ENCODE results near the gene AQP10.
A peak's percentile ranks its signal among the peaks of the same experiment; 100 is the strongest.
"Not testable (repeated sequence)": the region's sequence is repeated elsewhere in the genome, so short reads cannot be mapped to it uniquely, and the experiment has no call there.

Gene AQP10

DNA sequence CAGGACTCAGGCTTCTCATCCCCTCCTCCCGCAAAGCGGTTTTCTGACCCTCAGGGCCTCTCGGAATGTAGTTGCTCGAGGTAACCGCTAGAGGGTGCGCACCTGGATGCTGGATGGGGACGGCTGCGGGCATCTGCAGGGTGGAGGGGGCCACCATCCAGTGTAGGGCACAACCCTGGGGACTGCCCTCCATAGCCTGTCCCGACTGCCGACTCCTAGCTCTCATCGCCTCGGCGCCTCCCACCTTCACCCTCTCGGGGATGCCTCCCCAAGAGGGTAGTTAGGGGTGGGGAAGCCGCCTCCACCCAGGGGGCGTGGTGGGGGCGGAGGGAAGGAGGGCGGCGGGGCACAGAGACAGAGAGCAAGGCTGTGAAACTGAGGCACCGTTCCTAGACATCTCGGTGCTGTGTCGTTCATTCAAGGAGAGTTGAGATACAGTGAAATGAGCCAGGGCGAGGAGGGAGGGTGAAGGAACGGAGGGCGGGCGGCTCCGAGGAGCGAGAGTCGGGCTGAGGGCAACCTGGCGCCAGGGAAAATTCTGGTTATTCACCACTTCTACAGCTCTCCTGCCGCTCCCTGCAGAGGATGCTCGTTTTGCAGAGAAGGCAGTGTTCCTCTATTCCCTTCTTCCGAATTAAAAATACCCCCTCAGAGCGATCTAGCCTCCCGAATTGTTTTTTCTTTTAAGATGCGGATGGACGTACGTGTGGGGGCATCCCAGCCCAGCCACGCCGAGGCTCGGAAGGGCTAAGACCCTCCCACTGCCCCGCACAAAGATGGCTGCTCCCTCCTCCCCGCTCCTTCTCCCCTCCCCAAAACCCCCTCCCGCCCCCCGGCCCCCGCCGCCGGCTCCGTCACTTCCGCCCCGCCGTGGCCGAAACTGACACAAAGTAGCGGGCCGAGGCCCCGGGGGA lies 4.0 kb downstream of the AQP10 start, which contains the start of gene ATP8B2:
TSS of gene ATP8B2 (plus strand) at position 857 of the 914 bp plus-strand sequence. CDS start 2,617 bp downstream, outside the sequence.
- DNase-seq, result peak; percentile 74

DNA sequence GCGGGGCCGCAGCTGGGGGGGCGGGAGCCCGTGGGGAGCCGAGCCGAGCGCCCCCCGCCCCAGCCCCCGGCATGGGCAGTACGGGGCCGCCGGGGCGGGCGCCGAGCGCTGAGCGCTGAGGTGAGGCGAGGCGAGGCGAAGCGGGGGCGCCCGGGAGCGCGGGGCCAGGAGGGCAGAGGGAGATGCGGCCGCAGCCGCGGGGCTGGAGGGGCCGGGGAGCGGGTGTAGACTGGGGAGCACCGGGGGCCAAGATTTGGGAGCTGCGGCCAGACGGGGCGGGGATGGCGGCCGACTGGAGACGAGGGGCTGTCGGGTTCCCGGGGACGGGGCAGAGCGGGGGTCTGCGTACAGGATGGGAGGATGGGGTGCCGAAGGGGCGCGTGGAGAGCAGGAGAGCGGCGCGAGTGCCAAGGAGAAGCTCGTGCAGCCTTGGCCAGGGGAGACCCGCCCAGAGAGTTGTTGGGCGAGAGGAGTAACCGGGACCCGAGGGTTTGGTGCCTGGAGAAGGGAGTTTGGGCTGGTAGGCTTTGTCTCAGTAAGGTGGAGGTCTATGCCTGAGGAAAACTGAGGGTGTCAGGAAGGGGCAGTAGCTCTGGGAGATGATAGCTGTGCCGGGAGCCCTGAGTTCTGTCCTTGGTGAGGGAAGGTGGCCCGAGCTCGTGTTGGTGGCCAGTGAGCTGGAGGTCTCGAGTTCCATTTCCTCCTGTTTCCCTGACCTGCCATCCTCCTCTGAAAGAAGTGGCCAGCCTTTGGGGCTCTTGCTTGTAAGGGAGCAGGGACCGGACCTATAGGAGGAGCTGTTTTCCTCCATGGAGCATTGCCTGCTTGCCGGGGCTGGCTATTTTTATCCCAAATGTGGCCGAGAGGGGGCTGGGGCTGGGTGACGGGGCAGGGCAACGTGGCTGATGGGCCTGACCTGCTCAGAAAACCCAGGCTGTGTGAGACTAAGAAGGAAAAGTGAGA lies 5.0 kb downstream of the AQP10 start:
- DNase-seq, result no peak

- no peak for DNase-seq
Measured at GRCh38 chr1:154326546-154327465, 5.9 kb downstream of the AQP10 start.

- no peak for DNase-seq
Measured at GRCh38 chr1:154327466-154328317, 6.8 kb downstream of the AQP10 start.

GRCh38 chr1:154328318-154329151 lies 7.6 kb downstream of the AQP10 start:
- peak; percentile 58 for DNase-seq

GRCh38 chr1:154329152-154329521 lies 8.2 kb downstream of the AQP10 start:
- DNase-seq, result no peak

- DNase-seq, result no peak
Measured at GRCh38 chr1:154329551-154330131, 8.7 kb downstream of the AQP10 start.

DNA sequence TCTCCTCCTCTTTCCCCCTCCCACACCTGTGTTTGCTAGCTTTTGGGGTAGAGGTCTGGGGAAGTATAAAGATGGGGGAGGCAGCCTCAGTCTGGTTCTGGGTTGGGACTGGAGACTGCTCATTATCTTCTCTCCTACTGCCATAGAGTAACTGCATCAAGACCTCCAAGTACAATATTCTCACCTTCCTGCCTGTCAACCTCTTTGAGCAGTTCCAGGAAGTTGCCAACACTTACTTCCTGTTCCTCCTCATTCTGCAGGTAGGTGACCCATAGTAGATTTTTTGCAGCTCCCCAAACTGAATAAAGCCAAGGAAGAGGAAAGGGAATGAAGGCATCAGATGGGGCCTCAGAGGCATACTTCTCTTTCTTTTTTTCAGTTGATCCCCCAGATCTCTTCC lies 9.8 kb downstream of the AQP10 start:
- no peak for DNase-seq

DNA sequence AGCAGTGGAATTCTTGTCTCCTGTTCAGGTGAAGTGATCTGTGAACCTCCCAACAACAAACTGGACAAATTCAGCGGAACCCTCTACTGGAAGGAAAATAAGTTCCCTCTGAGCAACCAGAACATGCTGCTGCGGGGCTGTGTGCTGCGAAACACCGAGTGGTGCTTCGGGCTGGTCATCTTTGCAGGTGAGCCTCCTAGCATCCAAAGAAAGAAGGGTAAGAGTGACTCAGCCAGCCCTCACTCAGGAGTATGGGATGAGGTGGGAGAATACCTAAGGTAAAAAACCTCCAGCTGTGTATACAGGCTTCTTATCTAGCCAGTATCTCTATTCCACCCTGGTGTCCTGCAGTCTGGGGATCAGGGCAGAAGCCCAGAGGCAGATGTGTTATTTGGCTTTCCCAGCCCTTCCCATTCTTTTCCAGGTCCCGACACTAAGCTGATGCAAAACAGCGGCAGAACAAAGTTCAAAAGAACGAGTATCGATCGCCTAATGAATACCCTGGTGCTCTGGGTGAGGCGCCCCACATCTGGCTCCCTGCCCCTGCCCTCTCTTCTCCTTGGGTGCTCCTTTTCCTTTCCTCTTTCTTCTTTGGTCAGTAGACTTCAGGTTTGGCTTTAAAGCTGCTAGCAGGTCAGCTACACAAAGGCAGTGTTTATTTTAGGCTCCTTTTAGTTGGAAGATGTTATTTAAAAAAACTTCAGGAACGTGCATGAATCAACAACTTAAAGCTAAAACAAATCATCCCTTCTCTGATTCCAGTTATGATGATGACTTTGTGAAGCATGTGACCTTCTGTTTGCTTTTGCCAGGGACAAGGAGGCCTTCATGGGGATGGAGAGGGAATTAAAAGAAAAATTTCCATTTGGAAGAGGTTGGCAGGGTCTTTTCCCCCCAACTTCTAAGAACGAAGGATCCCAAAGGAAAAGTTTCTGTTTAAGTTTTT lies 13.5 kb downstream of the AQP10 start:
- no peak for DNase-seq

GRCh38 chr1:154335025-154335714 lies 14.3 kb downstream of the AQP10 start:
- peak; percentile 82 for DNase-seq

GRCh38 chr1:154337253-154337894 lies 16.5 kb downstream of the AQP10 start:
- DNase-seq, result no peak

GRCh38 chr1:154338875-154339274 lies 18.0 kb downstream of the AQP10 start:
- DNase-seq, result no peak

DNA sequence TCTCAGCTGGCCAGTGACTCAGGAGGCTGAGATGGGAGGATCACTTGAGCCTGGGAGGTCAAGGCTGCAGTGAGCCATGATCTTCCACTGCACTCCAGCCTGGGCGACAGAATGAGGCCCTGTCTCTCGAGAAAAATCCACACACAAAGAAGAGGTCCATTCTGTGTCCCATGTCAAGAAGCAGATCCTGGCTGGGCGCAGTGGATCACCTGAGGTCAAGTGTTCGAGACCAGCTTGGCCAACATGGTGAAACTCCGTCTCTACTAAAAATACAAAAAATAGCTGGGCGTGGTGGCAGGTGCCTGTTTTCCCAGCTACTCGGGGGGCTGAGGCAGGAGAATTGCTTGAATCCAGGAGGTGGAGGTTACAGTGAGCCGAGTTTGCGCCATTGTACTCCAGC lies 20.5 kb downstream of the AQP10 start:
- not testable (repeated sequence) for DNase-seq

DNA sequence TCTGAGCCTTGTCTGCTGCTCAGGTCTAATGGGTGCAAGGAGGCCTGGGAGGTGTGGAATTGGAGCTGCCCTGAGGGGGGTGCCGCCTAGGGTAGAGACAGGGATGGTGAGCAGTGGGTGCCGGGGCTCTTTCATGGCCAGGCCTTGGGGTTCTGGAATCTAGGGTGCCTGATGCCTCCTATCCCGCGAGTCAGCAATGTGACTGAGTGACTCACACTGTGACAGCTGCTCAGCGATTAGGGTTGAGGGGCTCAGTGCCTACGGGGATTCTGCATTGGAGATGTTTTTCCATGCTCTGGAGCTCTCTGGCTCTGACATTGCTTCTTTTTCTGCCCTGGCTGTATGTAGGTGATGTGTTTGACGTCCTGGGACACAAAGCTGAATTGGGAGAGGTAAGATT lies 21.2 kb downstream of the AQP10 start:
- DNase-seq, result no peak

- no peak for DNase-seq
Measured at GRCh38 chr1:154342836-154343472, 22.1 kb downstream of the AQP10 start.

DNA sequence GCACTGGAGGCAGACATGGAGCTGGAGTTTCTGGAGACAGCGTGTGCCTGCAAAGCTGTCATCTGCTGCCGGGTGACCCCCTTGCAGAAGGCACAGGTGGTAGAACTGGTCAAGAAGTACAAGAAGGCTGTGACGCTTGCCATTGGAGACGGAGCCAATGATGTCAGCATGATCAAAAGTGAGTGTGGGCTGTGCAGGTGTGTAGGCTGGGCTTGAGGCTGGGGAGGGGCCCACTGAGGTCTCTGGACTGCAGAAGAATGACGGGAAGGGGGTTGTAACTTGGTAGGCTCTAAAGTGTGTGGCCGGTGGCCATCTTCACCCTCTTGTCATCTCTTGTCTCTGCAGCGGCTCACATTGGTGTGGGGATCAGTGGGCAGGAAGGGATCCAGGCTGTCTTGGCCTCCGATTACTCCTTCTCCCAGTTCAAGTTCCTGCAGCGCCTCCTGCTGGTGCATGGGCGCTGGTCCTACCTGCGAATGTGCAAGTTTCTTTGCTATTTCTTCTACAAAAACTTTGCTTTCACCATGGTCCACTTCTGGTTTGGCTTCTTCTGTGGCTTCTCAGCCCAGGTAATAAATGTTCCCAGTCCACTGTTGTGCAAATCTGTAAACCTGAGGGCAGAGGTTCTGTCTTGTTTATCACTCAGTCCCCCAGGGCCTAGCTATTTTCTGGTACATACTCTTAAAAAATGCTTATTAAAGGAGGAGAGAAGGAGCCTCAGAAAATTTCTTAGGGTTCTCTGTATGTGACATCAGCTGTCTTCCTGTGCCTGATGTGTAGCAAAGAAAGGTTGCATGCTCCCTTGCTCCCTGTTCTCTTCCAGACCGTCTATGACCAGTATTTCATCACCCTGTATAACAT lies 24.3 kb downstream of the AQP10 start:
- DNase-seq, result no peak

Data from NK-92 treated with Interleukin-12 subunit alpha and Interleukin-12 subunit beta, amount 100 ng/mL, for 24 hours (cell line).